Kasumi-1 (cell line): Measurements from ENCODE around the gene ANHX.
"Not testable (repeated sequence)": the region's sequence is repeated elsewhere in the genome, so short reads cannot be mapped to it uniquely, and the experiment has no call there.

Experiments used
- DNase-seq, 2 experiments: peaks; one replicate each; lab custom pipeline; 2025; lab: John Stamatoyannopoulos, UW

The ANHX gene

DNA sequence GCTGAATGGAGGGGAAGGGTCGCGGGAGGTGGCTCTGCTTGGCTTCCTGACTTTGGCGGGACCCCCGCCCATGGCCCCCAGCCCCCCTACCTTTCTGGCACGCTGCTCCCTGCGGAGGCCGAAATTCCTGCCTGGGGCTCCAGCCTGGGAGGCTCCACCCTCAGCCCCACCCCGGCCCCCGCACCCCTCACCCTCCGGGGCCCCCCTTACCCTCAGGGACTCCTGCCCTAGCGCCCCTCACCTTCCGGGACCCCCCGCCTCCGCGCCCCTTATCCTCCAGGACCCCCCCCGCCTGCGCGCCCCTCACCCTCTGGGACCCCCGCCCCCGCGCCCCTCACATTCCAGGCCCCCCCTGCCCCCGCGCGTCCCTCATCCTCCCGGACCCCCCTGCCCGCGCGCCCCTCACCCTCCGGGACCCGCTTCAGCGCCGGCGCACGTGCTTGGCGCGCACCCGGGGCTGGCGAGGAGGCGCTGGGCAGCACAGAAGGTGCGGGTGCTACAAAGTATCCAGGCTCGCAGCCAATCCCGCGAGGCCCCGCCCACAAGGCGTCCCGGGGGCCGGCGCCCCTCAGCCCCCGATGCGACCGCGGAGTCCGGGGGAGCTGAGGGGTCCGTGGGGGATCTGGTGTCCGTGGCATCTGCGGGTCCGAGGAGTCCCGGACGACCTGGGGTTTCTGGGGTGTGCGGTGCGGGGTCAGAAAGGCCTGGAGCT is at the start of gene ANHX:
ANHX (minus strand) TSS at position 477 of the 712 bp plus-strand sequence. CDS start 1,521 bp downstream, outside the sequence.
- DNase-seq: no peak

DNA sequence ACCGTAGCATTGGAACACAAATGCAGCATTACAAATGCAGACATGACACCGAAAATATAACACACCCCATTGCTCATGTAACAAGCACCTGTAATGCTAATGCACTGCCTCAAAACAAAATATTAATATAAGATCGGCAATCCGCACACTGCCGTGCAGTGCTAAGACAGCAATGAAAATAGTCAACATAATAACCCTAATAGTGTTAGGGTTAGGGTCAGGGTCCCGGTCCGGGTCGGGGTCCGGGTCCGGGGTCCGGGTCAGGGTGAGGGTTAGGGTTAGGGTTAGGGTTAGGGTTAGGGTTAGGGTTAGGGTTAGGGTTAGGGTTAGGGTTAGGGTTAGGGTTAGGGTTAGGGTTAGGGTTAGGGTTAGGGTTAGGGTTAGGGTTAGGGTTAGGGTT is 29.0 kb upstream of the ANHX start:
- DNase-seq: not testable (repeated sequence)

DNA sequence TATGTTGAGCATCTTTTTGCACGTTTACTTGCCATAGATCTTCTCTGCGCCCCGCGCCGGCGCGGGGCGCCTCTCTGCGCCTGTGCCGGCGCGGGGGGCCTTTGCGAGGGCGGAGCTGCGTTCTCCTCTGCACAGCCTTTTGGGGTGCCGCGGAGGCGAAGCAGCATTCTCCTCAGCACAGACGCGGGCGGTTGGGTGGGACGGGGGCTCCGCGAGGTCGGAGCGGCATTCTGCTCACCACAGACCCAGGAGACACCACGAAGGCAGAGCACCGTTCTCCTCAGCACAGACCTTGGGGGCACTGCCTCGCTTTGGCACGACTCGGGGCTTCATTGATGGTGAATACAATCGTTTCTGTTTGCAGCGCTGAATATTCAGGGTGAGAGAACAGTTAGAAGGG is 28.5 kb upstream of the ANHX start:
- DNase-seq: no peak

DNA sequence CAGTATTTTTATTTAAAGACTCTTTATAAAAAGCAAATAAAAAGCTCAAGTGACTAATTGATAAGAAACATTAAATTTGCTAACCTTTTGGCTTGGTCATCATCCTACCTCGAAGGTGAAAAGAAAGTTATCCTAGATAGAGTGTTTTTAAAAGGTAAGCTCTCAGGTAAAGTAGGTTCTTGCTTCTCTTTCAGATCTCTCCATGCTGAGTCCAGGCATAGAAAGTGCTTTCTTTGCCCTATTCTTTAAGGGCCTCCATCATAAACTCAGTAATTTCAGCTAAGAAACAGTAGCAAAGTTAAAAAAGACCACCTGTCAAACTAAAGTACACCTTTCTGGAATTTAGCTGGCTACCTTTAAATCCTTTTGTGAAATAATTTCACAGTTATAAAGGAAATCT is 20.6 kb upstream of the ANHX start:
- DNase-seq: no peak

DNA sequence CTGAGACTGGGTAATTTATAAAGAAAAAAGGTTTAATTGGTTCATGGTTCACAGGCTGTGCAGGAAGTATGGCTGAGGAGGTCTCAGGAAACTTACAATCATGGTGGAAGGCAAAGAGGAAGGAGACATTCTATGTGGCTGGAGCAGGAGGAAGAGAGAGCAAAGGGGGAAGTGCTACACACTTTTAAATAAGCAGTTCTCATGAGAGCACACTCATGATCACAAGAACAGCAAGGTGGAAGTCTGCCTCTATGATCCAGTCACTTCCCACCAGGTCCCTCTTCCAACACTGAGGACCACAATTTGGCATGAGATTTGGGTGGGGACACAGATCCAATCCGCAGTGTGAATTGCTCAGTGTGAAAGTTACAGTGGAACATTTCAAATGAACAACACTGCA is 20.2 kb upstream of the ANHX start:
- DNase-seq: not testable (repeated sequence)

DNA sequence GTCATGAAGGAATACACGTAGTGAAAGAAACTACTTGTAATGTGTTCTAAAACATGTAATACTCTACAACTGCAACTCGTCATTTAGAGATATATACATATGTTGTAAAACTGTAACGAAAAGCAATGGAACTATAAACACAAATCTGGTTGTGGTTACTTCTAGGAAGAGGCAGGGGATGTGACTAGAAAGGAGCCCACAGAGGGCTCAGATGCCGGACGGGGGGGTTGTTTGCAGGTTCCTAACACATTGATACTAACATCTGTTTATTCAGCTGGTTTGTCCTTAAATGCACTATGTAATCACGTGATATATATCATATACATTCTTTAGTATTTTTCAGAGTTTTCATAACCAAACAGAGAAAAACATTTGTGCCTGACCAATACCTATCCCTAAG is 16.1 kb upstream of the ANHX start:
- DNase-seq: no peak

DNA sequence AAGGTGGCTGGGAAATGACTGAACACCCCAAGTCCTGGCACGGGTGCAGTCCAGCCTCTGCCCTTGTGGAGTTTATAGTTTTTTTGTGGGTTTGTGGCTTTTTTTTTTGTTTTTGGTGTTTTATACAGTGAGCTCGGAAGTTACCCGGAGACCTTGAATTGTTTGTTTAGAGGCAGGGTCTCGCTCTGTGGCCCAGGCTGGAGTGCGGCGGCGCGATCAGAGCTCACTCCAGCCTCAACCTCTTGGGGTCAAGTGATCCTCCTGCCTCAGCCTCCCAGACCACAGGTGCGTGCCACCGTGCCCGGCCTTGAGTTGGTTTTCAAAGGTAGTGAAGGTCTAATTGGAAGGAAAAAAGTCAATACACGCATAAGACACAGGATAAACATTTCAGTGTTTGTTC is 879 bp upstream of the ANHX start:
- DNase-seq: no peak

DNA sequence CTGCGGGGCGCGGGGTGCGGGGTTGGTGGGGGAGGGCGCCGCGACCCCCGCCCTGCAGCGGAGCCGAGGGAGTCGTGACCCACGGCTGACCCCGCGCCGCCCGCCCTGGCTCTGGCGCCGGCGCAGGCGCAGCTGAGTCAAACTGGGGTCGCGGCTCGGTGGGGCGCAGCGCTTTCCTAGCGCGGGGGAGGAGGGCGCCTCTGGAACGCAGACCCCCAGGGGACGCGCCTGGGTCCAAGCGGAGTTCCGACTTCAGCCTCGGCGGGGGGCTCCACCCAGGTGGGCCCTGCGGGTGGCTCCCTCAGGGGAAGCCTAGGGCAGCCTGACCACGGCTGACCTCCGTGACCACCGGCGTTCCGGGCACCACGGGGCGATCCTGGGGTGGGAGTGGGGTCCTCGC is 467 bp upstream of the ANHX start:
- DNase-seq: no peak

DNA sequence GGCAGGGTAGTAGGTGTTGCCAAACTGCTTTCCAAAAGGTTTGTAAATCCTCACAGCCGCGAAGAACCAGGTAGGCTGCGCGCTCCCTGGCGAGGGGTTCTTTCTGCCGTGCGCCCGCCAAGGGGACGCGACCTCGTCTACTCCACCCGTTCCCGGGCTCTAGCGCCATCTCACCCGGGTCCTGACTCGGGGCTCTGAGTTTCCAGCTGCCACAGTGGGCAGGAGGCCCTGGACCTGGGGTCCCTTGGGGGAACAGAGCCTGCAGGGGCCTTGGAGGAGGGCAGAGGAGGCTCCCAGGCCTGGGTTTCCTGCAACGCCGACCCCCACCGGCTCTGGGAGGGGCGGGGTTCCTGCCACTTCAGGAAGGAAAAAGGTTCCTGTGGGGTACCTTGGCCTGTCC is 706 bp downstream of the ANHX start:
- DNase-seq: no peak

DNA sequence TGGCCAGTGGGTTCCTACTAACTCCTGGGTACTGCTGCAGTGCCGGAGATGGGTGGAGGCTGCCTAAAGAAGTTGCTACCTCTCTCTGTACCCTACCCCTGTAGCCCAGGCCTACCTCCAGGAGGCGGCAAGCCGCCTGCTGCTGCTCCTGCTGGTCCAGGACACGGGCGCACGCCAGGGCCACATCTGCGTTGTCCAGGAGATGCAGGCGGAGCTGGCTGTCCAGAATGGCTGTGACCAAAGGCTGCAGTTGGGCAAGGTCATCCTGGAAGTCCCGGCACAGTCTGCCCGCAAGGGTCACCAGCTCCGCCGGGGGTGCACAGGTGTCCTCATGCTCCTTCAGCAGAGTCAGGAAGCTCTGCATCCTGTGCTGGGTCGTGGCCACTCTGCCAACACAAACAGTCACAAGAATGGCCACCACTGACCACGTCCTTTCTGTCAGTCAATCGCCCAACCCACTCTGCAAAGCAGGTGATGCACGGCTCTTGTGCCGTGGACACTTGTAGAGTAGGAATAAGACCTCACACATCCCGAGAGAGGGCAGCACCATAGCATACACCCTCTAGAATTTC is 1.6 kb downstream of the ANHX start:
- DNase-seq: no peak

DNA sequence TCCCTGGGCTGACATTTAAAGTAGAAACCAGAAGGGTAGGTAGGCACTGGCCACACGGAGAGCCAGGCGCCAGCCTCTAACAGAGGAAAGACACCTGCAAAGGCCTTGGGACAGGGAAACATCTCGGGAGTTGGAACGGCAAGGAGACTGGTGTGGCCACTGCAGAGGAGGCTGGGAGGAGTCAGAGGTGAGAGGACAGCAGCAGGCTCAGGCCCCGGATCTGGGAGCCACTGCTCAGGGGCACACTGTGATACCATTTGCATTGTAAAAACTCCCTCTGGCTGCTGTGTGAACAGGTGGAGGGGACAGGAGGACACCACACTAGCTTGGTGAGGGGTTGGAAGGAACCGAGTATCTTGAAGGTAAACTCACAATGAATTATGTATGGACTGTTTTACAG is 2.7 kb downstream of the ANHX start:
- no peak for DNase-seq

DNA sequence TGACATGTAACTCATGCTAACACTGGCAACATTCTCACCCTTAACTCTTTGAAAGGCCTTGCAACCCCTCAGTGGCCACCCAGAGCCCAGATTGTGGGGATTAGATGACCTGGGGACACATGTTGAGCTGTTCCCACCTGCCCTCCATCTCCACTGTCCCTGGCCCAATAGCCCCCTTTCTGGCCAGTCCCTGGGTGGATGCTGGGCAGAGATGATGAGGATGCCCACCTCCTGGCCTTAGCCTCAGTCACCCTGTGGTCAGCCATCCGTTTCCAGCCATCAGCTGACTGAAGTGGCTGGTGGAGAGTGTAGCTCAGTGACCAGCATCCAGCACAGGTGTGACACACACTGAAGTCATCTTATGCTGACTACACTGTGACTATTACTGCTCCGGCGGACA is 4.7 kb downstream of the ANHX start:
- DNase-seq: no peak

DNA sequence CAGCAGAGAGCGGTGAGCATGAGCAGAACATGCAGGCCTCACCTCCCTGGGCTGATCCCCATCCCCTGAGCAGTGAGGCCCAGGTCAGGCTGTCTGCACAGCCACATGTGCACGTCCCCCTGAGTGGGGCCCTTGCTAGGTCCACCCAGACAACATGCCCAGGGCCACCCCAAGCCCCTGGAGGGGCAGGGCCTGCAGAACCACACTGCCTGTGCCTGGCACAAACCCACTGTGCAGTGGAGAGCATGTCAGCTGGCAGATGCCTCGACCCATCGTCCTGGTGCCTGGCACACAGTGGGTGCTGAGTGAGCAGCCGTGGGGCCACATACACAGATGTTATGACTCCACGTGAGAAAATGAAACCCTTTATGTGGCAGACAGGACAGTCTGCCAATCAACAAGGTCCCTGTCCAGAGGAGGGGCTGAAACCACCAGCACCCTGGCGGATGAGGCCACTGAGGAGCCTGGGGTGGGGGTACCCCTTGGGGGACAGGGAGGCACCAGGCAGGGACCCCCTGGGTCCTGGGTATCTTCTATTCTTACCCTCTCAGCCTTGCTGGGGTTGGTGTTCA is 8.3 kb downstream of the ANHX start:
- DNase-seq: no peak

DNA sequence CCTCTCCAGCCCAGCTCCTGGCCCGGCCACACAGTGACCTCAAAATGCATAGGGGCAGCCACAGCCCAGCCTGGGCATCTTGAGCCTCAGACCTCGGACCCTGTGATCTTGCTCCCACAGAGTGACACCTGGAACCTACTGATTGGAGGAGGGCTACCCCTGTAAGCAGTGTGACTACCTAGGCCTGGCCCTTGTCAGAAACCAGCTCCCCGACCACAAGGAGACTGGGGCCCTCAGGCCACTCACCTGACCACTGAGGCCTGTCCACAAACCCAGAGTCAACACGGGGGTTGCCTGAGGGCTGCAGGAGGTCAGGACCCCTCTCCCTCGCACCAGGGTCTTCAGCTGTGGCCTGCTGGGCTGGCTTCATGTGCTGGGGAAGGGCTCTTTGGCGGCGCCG is 9.0 kb downstream of the ANHX start:
- no peak for DNase-seq

DNA sequence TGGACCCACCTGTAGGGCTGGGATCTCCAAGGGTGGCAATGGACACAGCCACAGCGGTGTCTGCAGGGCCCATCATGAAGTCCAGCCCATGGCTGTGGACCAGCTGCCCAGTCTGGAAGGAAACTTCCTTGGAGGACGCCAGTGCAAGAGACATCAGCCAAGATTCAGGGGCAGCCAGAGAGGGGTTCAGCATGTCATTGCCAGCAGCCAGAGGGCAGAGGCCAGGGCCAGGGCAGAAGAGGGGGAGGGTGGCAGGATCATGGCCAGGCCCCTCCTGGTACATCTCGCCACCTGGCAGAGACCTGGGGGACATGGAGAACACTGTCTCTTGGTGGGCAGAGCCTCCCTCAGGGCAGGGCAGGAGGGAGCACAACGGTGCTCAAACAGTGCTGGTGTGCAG is 10.2 kb downstream of the ANHX start:
- no peak for DNase-seq

DNA sequence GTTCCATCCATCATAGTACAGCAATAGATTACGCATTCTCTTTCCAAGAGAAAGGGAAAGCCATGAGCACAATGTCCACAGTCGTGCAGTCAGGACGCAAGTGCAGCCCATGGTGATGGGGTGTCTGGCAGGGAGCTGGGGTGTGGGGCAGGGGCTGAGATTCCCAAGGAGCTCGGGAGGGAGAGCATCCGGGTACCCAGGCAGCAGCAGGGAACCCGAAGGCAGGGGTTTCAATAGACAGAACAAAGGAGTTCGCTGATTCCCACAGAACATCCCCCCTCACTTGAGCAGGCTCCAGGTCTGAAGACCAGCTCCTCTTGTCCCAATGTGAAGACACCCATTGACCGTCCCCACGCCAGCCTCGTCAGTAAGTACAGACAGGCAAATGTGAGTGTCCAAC is 13.5 kb downstream of the ANHX start:
- no peak for DNase-seq

DNA sequence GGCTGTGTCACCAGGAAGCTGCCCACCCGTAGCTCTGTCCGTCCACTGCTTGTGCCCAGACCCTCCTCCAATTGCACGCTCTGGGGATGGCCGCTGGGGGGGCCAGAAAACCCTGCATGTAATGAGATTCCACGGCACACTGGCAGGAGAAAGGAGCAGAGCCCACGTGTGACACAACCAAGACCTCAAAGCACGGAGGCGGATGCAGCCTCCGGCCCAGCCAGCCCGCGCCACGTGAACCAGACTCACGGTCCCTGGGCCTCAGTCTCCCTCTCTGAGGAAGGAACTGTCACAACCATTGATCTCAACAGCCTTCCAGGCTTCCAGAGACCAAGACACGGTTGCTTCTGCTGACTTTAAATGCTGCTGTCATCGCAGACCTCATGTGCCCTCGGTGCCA is 14.4 kb downstream of the ANHX start:
- no peak for DNase-seq

DNA sequence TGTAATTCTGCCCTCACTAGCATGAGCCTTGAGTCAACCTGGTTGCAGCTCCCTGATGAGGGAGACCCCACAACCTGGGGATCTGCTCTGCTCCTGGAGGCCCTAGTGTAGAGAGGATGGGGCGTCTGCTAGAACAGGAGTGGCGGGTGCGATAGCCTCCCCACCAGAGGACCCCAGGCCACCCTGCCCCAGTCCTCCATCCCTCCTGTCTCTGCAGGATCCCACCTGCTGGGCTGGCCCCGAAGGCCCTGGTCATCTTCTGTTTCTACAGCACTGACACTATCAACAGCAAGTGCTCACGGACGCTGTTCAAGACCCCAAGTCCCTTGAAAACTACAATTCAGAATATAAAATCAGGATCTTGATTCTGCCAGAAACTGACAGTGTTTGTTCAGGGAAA is 15.2 kb downstream of the ANHX start:
- DNase-seq: no peak

DNA sequence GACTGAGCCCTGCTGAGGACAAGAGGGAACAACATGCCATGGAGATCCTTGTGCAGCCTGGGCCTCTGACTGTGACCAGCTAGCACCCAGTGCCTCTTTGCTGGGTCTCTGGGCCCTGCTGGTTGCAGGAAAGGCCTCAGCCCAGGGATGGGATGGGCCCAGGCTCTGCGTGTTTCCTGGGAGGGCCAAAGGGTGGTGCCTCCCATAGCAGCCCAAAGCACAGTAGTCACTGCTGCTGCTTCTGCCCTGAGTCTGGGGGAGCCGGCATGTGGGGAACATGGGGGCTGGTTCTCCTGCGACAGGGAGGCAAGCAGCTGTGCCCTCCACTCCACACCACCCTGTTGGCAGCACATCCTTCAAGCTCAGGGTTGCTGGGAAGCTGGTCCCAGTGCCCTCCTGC is 18.5 kb downstream of the ANHX start:
- DNase-seq: no peak

DNA sequence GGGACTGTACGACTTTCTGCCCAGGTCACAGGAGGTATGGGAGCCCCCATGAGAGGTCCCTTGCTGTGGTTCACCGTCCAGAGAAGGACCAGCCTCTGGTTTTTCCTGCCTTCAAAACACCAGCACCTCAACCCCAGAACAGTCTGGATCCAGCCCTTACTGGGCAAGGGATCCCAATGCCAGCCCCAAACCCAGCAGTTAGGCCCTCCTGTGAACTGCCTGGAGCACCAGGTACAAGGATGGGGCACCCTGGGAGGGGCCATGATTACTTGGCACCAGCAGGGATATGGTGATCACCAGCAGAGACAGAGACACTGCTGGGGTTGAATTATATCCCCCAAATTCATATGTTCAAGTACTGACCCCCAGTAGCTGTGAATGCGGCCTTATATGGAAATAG is 20.0 kb downstream of the ANHX start:
- DNase-seq: no peak

DNA sequence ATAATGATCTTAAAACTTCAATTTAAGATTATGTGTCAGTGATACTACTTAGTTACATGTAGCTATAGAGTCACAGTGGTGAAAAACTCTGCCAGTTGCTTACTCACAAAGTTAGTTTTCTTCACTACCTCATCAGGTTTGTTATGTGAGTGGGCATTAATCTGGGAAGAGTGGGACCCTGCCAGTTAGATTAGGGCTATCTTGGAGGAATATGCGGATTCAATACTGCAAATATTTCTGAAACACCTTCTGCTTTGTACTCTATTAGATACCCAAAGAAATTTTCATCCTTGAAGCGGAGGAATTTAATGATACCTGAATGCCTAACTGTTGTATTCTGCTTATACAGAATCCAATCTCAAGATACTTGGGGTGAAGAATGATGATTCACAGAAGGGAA is 29.3 kb downstream of the ANHX start:
- no peak for DNase-seq

DNA sequence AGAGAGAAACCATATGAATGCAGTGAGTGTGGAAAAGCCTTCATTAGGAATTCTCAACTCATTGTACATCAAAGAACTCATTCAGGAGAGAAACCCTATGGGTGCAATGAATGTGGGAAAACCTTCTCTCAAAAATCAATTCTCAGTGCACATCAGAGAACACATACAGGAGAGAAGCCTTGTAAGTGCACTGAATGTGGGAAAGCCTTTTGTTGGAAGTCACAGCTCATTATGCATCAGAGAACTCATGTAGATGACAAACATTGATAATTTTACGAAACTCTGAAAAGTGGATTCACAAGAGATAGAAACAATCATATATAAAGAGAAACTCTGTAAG is 31.4 kb downstream of the ANHX start:
- DNase-seq: no peak

DNA sequence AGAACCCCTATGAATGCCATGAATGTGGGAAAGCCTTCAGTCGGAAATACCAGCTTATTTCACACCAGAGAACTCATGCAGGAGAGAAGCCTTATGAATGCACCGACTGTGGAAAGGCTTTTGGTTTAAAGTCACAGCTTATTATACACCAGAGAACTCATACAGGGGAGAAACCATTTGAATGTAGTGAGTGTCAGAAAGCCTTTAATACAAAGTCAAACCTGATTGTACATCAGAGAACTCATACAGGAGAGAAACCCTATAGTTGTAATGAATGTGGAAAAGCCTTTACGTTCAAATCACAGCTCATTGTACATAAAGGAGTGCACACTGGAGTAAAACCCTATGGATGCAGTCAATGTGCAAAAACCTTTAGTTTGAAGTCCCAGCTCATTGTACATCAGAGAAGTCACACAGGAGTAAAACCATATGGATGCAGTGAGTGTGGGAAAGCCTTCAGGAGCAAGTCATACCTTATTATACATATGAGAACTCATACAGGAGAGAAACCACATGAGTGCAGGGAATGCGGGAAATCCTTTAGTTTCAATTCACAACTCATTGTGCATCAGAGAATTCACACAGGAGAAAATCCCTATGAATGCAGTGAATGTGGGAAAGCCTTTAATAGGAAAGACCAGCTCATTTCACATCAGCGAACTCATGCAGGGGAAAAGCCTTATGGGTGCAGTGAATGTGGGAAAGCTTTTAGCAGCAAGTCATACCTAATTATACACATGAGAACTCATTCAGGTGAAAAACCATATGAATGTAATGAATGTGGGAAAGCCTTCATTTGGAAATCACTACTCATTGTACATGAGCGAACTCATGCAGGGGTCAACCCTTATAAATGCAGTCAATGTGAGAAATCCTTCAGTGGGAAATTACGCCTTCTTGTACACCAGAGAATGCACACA is 32.1 kb downstream of the ANHX start:
- DNase-seq: no peak
